ENCODE data around the gene KEAP1. TPM values are rescaled to one million over a fixed set of nuclear protein-coding genes. Genes with fewer than 3 reads are reported as not detected.

The KEAP1 gene
- total RNA-seq, 4 donors from 2014 or later: 95.4 to 99.9 (median 97.8) TPM

DNA sequence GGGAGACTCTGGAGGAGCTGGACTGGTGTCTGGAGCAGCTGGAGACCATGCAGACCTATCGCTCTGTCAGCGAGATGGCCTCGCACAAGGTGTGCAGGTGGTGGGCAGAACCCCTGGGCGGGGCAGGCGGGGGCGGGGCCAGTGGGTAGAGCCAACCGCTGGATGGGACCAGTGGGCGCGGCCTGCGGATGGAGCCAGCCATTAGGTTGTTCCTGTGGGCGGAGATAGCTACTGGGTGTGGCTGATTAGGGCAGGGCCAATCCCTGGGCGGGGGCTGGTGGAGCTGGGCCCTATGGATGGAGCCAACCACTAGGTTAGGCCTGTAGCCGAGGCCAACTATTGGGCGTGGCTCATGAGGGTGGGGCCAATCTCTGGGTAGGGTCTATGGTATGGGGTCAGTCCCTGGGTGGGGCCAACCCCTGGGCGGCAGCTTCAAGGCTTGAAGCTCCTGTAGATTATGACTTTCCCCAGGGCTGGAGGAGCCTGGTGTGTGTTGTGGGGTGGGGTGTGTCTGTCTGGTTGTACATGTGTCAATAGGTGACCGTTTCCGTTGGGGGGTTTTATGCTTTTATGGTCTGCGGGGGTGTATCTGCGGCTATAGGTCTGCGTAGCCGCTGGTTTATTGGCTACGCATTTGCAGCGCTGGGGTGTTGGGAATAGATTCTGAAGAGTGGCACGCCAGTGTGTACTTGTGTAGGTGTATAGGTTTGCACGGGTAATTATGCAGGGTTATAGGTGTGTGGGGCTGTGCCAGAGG lies 52.1 kb downstream of the KEAP1 start:
- Histone ChIP-seq H3K4me3 (replicated peaks in 1 of 3) (no peak overlapping the region), H3K4me1 (no peaks in the 10 kb centered on the region), H3K27ac (no peak overlapping the region), H3K9me3 (no peaks in the 10 kb centered on the region), H3K36me3 (peaks cover 0 to 13% of the 10 kb centered on the region in 2 donors), H3K27me3 (no peaks in the 10 kb centered on the region)
- 84 to 95% methylated on average over 9 to 24 of the region's 25 CpGs for WGBS, 2 donors
- TF ChIP-seq, protein P1, sequence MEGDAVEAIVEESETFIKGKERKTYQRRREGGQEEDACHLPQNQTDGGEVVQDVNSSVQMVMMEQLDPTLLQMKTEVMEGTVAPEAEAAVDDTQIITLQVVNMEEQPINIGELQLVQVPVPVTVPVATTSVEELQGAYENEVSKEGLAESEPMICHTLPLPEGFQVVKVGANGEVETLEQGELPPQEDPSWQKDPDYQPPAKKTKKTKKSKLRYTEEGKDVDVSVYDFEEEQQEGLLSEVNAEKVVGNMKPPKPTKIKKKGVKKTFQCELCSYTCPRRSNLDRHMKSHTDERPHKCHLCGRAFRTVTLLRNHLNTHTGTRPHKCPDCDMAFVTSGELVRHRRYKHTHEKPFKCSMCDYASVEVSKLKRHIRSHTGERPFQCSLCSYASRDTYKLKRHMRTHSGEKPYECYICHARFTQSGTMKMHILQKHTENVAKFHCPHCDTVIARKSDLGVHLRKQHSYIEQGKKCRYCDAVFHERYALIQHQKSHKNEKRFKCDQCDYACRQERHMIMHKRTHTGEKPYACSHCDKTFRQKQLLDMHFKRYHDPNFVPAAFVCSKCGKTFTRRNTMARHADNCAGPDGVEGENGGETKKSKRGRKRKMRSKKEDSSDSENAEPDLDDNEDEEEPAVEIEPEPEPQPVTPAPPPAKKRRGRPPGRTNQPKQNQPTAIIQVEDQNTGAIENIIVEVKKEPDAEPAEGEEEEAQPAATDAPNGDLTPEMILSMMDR (IDR thresholded peaks at IDR 0.05): no peak
- TF ChIP-seq POLR2A (IDR thresholded peaks at IDR 0.05): no peak
- intact Hi-C loops (cut with DNase I): no loop called here
- no peak for DNase-seq

GRCh38 chr19:10450191-10450852 lies 52.8 kb downstream of the KEAP1 start:
- no peak for DNase-seq
- intact Hi-C loops (cut with DNase I): no loop called here
- 93 to 94% methylated on average over 11 to 14 of the region's 14 CpGs for WGBS, 2 donors
- peaks cover 0 to 13% of the 10 kb centered on the region in 2 donors for H3K36me3 ChIP-seq
- no peak overlapping the region for H3K27ac ChIP-seq
- H3K4me3 ChIP-seq (replicated peaks in 1 of 3): no peak overlapping the region
- TF ChIP-seq POLR2A (IDR thresholded peaks at IDR 0.05): no peak
- TF ChIP-seq, protein P1 (IDR thresholded peaks at IDR 0.05): no peak
- H3K9me3 ChIP-seq: no peaks in the 10 kb centered on the region
- no peaks in the 10 kb centered on the region for H3K27me3 ChIP-seq
- H3K4me1 ChIP-seq: no peaks in the 10 kb centered on the region

GRCh38 chr19:10449037-10449436 lies 54.1 kb downstream of the KEAP1 start:
- 90 to 96% methylated on average over 7 of the region's 7 CpGs for WGBS, 2 donors
- H3K27ac ChIP-seq: no peak overlapping the region

DNA sequence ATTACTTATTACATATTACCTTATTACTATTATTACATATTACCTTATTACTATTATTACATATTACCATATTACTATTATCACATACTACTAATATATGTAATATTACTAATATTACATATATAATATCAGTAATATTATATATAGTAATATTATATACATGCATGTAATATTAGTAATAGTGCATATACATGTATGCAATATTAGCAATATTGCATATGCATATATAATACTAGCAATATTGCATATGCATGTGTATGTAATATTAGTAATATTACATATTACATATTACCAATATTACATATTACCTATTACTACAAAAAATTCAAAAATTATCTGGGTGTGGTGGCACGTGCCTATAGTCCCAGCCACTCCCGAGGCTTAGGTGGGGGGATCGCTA lies 60.5 kb downstream of the KEAP1 start:
- no peak overlapping the region for H3K27ac ChIP-seq
- WGBS, 2 donors: 89 to 93% methylated on average over 3 of the region's 3 CpGs
- no peaks in the 10 kb centered on the region for H3K4me1 ChIP-seq
- H3K36me3 ChIP-seq: no peaks in the 10 kb centered on the region
- H3K4me3 ChIP-seq (replicated peaks in 1 of 3): no peak overlapping the region
- intact Hi-C loops (cut with DNase I): no loop called here
- no peaks in the 10 kb centered on the region for H3K27me3 ChIP-seq
- TF ChIP-seq, protein P1 (IDR thresholded peaks at IDR 0.05): no peak
- no peak for TF ChIP-seq POLR2A (IDR thresholded peaks at IDR 0.05)
- no peaks in the 10 kb centered on the region for H3K9me3 ChIP-seq
- no peak for DNase-seq

More at GRCh38 chr19:10449037-10449436, 54.1 kb downstream of the KEAP1 start:
- no peaks in the 10 kb centered on the region for H3K4me1 ChIP-seq
- H3K27me3 ChIP-seq: no peaks in the 10 kb centered on the region
- H3K4me3 ChIP-seq (replicated peaks in 1 of 3): no peak overlapping the region
- no peaks in the 10 kb centered on the region for H3K9me3 ChIP-seq
- peaks cover 0 to 13% of the 10 kb centered on the region in 2 donors for H3K36me3 ChIP-seq
- TF ChIP-seq POLR2A (IDR thresholded peaks at IDR 0.05): no peak
- no peak for DNase-seq
- intact Hi-C loops (cut with DNase I): no loop called here

- Histone ChIP-seq H3K4me3 (replicated peaks in 1 of 3) (no peak overlapping the region), H3K27ac (no peak overlapping the region), H3K9me3 (no peaks in the 10 kb centered on the region), H3K36me3 (no peaks in the 10 kb centered on the region), H3K27me3 (no peaks in the 10 kb centered on the region), H3K4me1 (no peaks in the 10 kb centered on the region)
- TF ChIP-seq POLR2A (IDR thresholded peaks at IDR 0.05): no peak
- TF ChIP-seq, protein P1 (IDR thresholded peaks at IDR 0.05): no peak
- DNase-seq: no peak
- intact Hi-C loops (cut with DNase I): no loop called here
- 92 to 93% methylated on average over 5 of the region's 5 CpGs for WGBS, 2 donors
These were observed 63.6 kb downstream of the KEAP1 start for GRCh38 chr19:10439588-10439987.

MicroRNA genes within 50 kb of the gene (microRNA counts, 767-probe panel; counts per million panel counts)
- 0 counts per million in 2 donors for microRNA hsa-miR-1238

Small RNA genes lying within 50 kb of the gene (microRNA-seq; reads per million reads assigned to microRNA genes)
- gene MIR1238: not detected

Small RNA genes lying within 50 kb of the gene (small RNA-seq; reads per million reads assigned to genes)
- not detected for gene MIR1238
- gene RNU7-140P: not detected

Other genes starting within 250 kb of the KEAP1 start
- gene ICAM1, start 232.2 kb downstream of the KEAP1 start, total RNA-seq: 10 to 100 TPM in 3 of 4 donors, 1 to 10 TPM in 1; 8.1 to 37.6 (median 19.7) TPM
- gene ICAM4, start 216.4 kb downstream of the KEAP1 start, total RNA-seq: under 1 TPM in 1 of 4 donors, not detected in 3; 0.44 TPM
- gene ICAM5, start 213.4 kb downstream of the KEAP1 start, total RNA-seq: 1 to 10 TPM in 2 of 4 donors, not detected in 2; 1.0 to 1.6 TPM
- 1 to 10 TPM in 3 of 4 donors, under 1 TPM in 1; 0.75 to 8.8 (median 2.2) TPM for gene ZGLP1, start 193.5 kb downstream of the KEAP1 start, total RNA-seq
- gene FDX2, start 187.3 kb downstream of the KEAP1 start, total RNA-seq: 10 to 100 TPM; 22.8 to 44.8 (median 33.3) TPM
- gene RAVER1, start 169.8 kb downstream of the KEAP1 start, total RNA-seq: 10 to 100 TPM; 18.3 to 52.0 (median 39.1) TPM
- 1 to 10 TPM; 5.5 to 8.5 (median 5.8) TPM for gene ICAM3, start 163.7 kb downstream of the KEAP1 start, total RNA-seq
- gene TYK2, start 122.8 kb downstream of the KEAP1 start, total RNA-seq: 100 to 1,000 TPM in 1 of 4 donors, 10 to 100 TPM in 3; 59.1 to 127 (median 70.3) TPM
- 100 to 1,000 TPM in 3 of 4 donors, 10 to 100 TPM in 1; 99.7 to 154 (median 125) TPM for gene CDC37, start 99.8 kb downstream of the KEAP1 start, total RNA-seq
- 10 to 100 TPM; 16.1 to 21.0 (median 18.4) TPM for gene PDE4A, start 82.8 kb downstream of the KEAP1 start, total RNA-seq
- gene S1PR5, start 14.1 kb upstream of the KEAP1 start, total RNA-seq: under 1 TPM in 3 of 4 donors, not detected in 1; 0.22 to 0.59 (median 0.27) TPM
- gene ATG4D, start 40.5 kb upstream of the KEAP1 start, total RNA-seq: 10 to 100 TPM; 28.4 to 37.0 (median 31.3) TPM
- 10 to 100 TPM; 17.3 to 49.7 (median 28.2) TPM for gene KRI1, start 62.7 kb upstream of the KEAP1 start, total RNA-seq
- gene CDKN2D, start 65.6 kb upstream of the KEAP1 start, total RNA-seq: 1 to 10 TPM; 2.0 to 8.2 (median 3.7) TPM
- gene AP1M2, start 84.0 kb upstream of the KEAP1 start, total RNA-seq: 100 to 1,000 TPM in 2 of 4 donors, 10 to 100 TPM in 2; 69.7 to 129 (median 102) TPM
- gene SLC44A2, start 122.2 kb upstream of the KEAP1 start, total RNA-seq: 100 to 1,000 TPM in 2 of 4 donors, 10 to 100 TPM in 2; 86.0 to 141 (median 113) TPM
- gene ILF3, start 151.0 kb upstream of the KEAP1 start, total RNA-seq: 100 to 1,000 TPM; 122 to 232 (median 159) TPM
- gene QTRT1, start 198.1 kb upstream of the KEAP1 start, total RNA-seq: 10 to 100 TPM; 26.2 to 63.3 (median 37.4) TPM
- gene DNM2, start 214.7 kb upstream of the KEAP1 start, total RNA-seq: 100 to 1,000 TPM in 3 of 4 donors, 10 to 100 TPM in 1; 95.1 to 155 (median 120) TPM

Data from thyroid gland (tissue), 4 donors.